GM19043 (cell line): Measurements from ENCODE around the gene CPZ.

ENCODE experiments used
- ATAC-seq: cut with Tn5 transposase; IDR thresholded peaks from one replicate; pipeline ENCODE4 v1.9.1; 2021; ENCODE audit warnings: low read depth; ENCODE audit not compliant: unreplicated experiment

The CPZ gene

GRCh38 chr4:8593264-8594096, 915 bp downstream of the CPZ start:
- no peak for ATAC-seq

- no peak for ATAC-seq
Measured at GRCh38 chr4:8594097-8595038, 1.8 kb downstream of the CPZ start.

- ATAC-seq = no peak
Measured at GRCh38 chr4:8595237-8596087, 2.9 kb downstream of the CPZ start.

- no peak for ATAC-seq
Measured at GRCh38 chr4:8596891-8597290, 4.3 kb downstream of the CPZ start.

GRCh38 chr4:8597319-8597718, 4.8 kb downstream of the CPZ start:
- no peak for ATAC-seq

- no peak for ATAC-seq
Measured at GRCh38 chr4:8597791-8598190, 5.2 kb downstream of the CPZ start.

- no peak for ATAC-seq
Measured at GRCh38 chr4:8598391-8599090, 6.0 kb downstream of the CPZ start.

GRCh38 chr4:8599091-8599460, 6.5 kb downstream of the CPZ start:
- no peak for ATAC-seq

GRCh38 chr4:8599657-8600056, 7.1 kb downstream of the CPZ start:
- no peak for ATAC-seq

GRCh38 chr4:8600266-8600665, 7.7 kb downstream of the CPZ start:
- ATAC-seq = no peak

GRCh38 chr4:8600686-8601085, 8.1 kb downstream of the CPZ start:
- ATAC-seq = no peak

GRCh38 chr4:8601086-8601485, 8.5 kb downstream of the CPZ start:
- ATAC-seq = no peak

- no peak for ATAC-seq
Measured at GRCh38 chr4:8601556-8601955, 9.0 kb downstream of the CPZ start.

GRCh38 chr4:8602686-8603430, 10.3 kb downstream of the CPZ start:
- no peak for ATAC-seq

GRCh38 chr4:8603931-8604330, 11.4 kb downstream of the CPZ start:
- no peak for ATAC-seq

GRCh38 chr4:8605289-8605688, 12.7 kb downstream of the CPZ start:
- ATAC-seq = no peak

GRCh38 chr4:8606476-8606875, 13.9 kb downstream of the CPZ start:
- ATAC-seq = no peak

- no peak for ATAC-seq
Measured at GRCh38 chr4:8606966-8607365, 14.4 kb downstream of the CPZ start.
